Right lobe of liver (tissue), 6 donors: ENCODE measurements around the gene XPR1. TPM values are rescaled to one million over a fixed set of nuclear protein-coding genes. Genes with fewer than 3 reads are reported as not detected.
"Not testable (repeated sequence)": the region's sequence is repeated elsewhere in the genome, so short reads cannot be mapped to it uniquely, and the experiment has no call there.

Source experiments
- ATAC-seq, 4 donors: fragments of 200-7000 bp; cut with Tn5 transposase; one replicate each; pipeline ENCODE4 v1.9.1; 2020; ENCODE audit warnings: mild to moderate bottlenecking in 4 of 4, moderate library complexity in 4 of 4
- DNase-seq, 3 donors: peaks; one replicate each; pipeline ENCODE4 v3.0.0-alpha.2; 2020
- H3K27ac ChIP-seq, 3 donors: fragments of 200-600 bp; one replicate each; pipeline ENCODE4 v1.8.0; 2022
- H3K27me3 ChIP-seq, 2 donors: fragments of 200-600 bp; one replicate each; pipeline ENCODE4 v1.8.0; 2022
- H3K36me3 ChIP-seq, 4 donors: fragments of 200-600 bp; sonication (generic) in 1 of 4; one replicate each; pipeline versions ENCODE4 v1.5.1 to v1.8.0; 2017 to 2022; ENCODE audit warnings: control low read depth in 1 of 4
- H3K4me1 ChIP-seq, 4 donors: fragments of 200-600 bp; sonication (generic) in 1 of 4; one replicate each; pipeline versions ENCODE4 v1.5.1 to v1.8.0; 2017 to 2022; ENCODE audit warnings: control low read depth in 1 of 4
- H3K4me3 ChIP-seq, 3 donors: fragments of 200-600 bp; one replicate each; pipeline ENCODE4 v1.8.0; 2022
- H3K9me3 ChIP-seq, 4 donors: fragments of 200-600 bp; sonication (generic) in 1 of 4; one replicate each; pipeline versions ENCODE4 v1.5.1 to v1.8.0; 2017 to 2022; ENCODE audit warnings: control low read depth in 1 of 4
- POLR2A ChIP-seq: fragments of 450-650 bp; IDR thresholded peaks from one replicate; pipeline ENCODE4 v1.6.1; 2017; ENCODE audit warnings: antibody characterized with exemption, mild to moderate bottlenecking
- WGBS: methylation state at CpG from one replicate; pipeline ENCODE4 v1.1.6; 2018; ENCODE audit warnings: low coverage, low lambda C conversion rate; ENCODE audit not compliant: insufficient coverage; ENCODE audit errors: missing lambda C conversion rate; 5-methylcytosine and 5-hydroxymethylcytosine counted together
- intact Hi-C, 2 donors: fragments of 100-400 bp; cut with DNase I; formaldehyde crosslinking; loops; one replicate each; pipeline versions ENCODE4 v1.11.2 to v1.14.1; 2022
- total RNA-seq, 6 experiments: library from RNA; depleted of rRNA in 2 of 6; stranded (reverse); fragments of >200 nt in 2 of 6; fragmentation: NEBNext Ultra II Directional in 3 of 6; extraction: Animal tissue kit (Norgen Biotek cat#: 25700) in 3 of 6; gene quantifications; one replicate each; pipeline versions ENCODE4 v1.1.0 to v1.2.4, GENCODE V29; 2016 to 2023
- TF ChIP-seq, protein P1 (sequence below), 4 donors: fragments of 200-600 bp in 3 of 4; fragments of 450-650 bp in 1 of 4; IDR thresholded peaks; one replicate each; pipeline versions ENCODE4 v1.5.1 to v1.8.0; 2016 to 2022; ENCODE audit warnings: antibody characterized with exemption in 4 of 4, mild to moderate bottlenecking in 2 of 4
- donor health status: DM: no; HTN: yes; CAD: no.
- donor health status: DM: no; HTN: no; CAD: no.
- donor health status: DM: no; HTN: no; CAD: no.
- donor health status: DM: no; HTN: yes; CAD: no.
- donor health status: DM: no; HTN: yes; CAD: no.

Gene XPR1
- total RNA-seq, 6 experiments from 2014 or later = 5.9 to 10.0 (median 9.0) TPM

DNA sequence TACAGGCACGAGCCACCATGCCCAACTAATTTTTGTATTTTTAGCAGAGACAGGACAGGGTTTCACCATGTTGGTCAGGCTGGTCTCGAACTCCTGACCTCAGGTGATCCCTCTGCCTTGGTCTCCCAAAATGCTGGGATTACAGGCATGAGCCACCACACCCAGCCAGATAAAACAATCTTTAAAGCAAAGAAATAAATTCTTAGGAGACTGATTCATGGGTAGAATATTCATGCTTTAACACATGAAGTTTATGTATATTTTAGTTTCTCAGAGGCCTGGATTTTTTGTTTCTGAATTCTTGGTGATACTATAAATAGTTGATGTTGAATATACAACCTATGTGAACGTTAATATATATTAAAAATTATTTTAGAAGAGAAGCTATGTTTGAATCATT lies 153.5 kb downstream of the XPR1 start:
- TF ChIP-seq POLR2A = no peak
- TF ChIP-seq, protein P1, sequence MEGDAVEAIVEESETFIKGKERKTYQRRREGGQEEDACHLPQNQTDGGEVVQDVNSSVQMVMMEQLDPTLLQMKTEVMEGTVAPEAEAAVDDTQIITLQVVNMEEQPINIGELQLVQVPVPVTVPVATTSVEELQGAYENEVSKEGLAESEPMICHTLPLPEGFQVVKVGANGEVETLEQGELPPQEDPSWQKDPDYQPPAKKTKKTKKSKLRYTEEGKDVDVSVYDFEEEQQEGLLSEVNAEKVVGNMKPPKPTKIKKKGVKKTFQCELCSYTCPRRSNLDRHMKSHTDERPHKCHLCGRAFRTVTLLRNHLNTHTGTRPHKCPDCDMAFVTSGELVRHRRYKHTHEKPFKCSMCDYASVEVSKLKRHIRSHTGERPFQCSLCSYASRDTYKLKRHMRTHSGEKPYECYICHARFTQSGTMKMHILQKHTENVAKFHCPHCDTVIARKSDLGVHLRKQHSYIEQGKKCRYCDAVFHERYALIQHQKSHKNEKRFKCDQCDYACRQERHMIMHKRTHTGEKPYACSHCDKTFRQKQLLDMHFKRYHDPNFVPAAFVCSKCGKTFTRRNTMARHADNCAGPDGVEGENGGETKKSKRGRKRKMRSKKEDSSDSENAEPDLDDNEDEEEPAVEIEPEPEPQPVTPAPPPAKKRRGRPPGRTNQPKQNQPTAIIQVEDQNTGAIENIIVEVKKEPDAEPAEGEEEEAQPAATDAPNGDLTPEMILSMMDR (IDR thresholded peaks at IDR 0.05) = no peak
- H3K27me3 ChIP-seq = no peaks in the 10 kb centered on the region
- no peak overlapping the region for H3K4me3 ChIP-seq
- DNase-seq = no peak
- intact Hi-C loops = no loop called here
- H3K27ac ChIP-seq = no peak overlapping the region
- H3K4me1 ChIP-seq = peaks cover 0 to 8% (median 0%) of the 10 kb centered on the region in 4 donors
- no peaks in the 10 kb centered on the region for H3K36me3 ChIP-seq
- H3K9me3 ChIP-seq = no peaks in the 10 kb centered on the region
- 87% methylated on average over 3 of the region's 3 CpGs for WGBS
- ATAC-seq = no peak

DNA sequence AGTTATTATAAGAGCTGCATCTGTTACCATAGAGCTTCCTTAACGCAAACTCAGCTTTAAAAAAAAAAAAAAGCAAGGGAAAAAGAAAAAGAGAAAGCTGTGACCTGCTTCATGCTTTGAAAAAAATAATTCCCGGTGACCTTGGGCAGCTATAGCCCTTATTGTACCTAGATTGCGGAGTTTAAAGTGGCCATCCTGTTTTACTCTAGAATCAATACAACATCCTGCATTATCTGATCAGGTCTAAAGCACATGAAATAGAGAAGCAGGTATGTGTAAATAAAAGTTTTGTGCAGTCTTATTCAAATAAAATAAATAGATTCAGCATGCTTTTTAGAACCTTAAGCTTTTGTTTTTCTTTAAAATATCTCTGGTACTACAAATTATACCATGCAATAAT lies 154.1 kb downstream of the XPR1 start:
- H3K27ac ChIP-seq = no peak overlapping the region
- H3K27me3 ChIP-seq = no peaks in the 10 kb centered on the region
- H3K4me3 ChIP-seq = no peak overlapping the region
- no peaks in the 10 kb centered on the region for H3K36me3 ChIP-seq
- no peaks in the 10 kb centered on the region for H3K9me3 ChIP-seq
- ATAC-seq (peak; percentile 37 to 82 (median 53)), DNase-seq (no peak)
- intact Hi-C loops = no loop called here
- peaks cover 0 to 8% (median 0%) of the 10 kb centered on the region in 4 donors for H3K4me1 ChIP-seq
- TF ChIP-seq POLR2A = no peak
- TF ChIP-seq, protein P1 (IDR thresholded peaks at IDR 0.05) = no peak
- 37% methylated on average over 3 of the region's 3 CpGs for WGBS

DNA sequence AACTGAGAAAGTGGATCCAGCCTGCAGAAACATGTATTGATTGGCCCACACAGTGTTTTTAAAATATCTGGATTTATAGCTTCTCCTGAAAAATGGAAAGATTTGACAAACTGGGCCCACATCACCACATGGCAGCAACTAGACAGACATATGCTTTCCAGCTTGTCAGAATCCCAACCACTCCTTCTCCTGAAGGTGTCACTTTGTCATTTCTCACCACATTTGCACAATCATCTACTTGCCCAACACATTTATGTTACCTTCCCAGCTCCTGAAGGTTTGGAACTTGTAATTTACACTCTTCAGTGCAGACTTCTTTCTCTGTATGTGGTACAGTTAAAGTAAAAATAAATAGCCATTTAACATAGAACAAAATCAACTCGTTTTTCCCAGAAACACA lies 154.8 kb downstream of the XPR1 start:
- Histone ChIP-seq H3K4me3 (no peak overlapping the region), H3K9me3 (no peaks in the 10 kb centered on the region), H3K36me3 (no peaks in the 10 kb centered on the region), H3K4me1 (peaks cover 0 to 8% (median 0%) of the 10 kb centered on the region in 4 donors), H3K27ac (no peak overlapping the region), H3K27me3 (no peaks in the 10 kb centered on the region)
- intact Hi-C loops = no loop called here
- ATAC-seq (peak in 1 of 4 donors; percentile 44), DNase-seq (no peak)
- TF ChIP-seq, protein P1 (IDR thresholded peaks at IDR 0.05) = no peak
- TF ChIP-seq POLR2A = no peak
- 67% methylated on average over 1 of the region's 1 CpG for WGBS

DNA sequence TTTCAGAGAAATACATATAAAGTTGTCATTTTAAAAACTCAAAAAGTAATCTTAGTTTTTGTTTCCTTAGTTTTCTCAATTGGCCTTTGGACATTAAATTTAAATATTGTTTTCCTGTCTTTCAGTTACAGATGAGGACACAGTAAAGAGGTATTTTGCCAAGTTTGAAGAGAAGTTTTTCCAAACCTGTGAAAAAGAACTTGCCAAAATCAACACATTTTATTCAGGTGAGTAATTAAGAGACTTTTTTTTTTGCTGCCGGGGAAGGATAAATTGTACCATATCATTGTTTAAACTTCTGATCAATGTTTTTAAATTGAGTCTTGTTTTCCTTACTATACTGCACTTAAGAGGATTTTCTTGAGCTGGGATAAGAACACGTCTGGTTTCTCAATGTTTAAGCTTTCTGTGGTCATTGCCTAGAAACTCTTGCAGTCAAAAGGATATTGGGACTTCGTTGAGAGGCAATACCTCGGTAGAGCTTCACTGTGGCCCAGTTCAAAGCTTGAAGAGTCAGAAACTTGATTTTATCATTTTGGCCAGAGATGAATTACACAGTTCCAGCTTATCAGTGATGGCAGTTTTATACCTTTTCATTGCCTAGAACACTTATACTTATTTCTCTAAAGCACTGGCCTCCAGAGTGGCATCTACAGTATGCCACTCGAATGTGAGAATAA lies 155.9 kb downstream of the XPR1 start:
- Histone ChIP-seq H3K27me3 (no peaks in the 10 kb centered on the region), H3K9me3 (no peaks in the 10 kb centered on the region), H3K27ac (no peak overlapping the region), H3K4me3 (no peak overlapping the region), H3K4me1 (peaks cover 0 to 8% (median 0%) of the 10 kb centered on the region in 4 donors), H3K36me3 (no peaks in the 10 kb centered on the region)
- 76% methylated on average over 5 of the region's 5 CpGs for WGBS
- DNase-seq (no peak), ATAC-seq (peak in 1 of 4 donors; percentile 53)
- TF ChIP-seq, protein P1 (IDR thresholded peaks at IDR 0.05) = no peak
- TF ChIP-seq POLR2A = no peak
- intact Hi-C loops = no loop called here

DNA sequence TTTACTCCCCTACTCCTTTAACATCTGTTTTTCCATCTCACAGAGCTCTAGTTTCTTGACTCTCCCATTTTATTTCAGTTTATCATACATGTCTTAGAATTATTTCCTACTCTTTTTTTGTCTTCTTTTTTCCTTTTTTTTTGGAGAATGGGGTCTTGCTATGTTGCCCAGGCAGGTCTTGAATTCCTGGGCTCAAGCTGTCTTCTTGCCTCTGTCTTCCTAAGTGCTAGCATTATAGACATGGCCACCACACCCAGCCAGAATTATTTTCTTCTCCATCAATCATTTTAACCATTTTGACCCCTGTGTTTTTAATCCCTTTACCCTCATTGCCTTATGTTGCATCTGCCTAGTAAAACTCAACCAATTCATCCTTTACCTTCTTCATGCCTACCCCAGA lies 157.6 kb downstream of the XPR1 start:
- Histone ChIP-seq H3K27ac (no peak overlapping the region), H3K36me3 (no peaks in the 10 kb centered on the region), H3K4me1 (peaks cover 0 to 8% (median 0%) of the 10 kb centered on the region in 4 donors), H3K9me3 (no peaks in the 10 kb centered on the region), H3K4me3 (no peak overlapping the region), H3K27me3 (no peaks in the 10 kb centered on the region)
- no peak for TF ChIP-seq POLR2A
- TF ChIP-seq, protein P1 (IDR thresholded peaks at IDR 0.05) = no peak
- DNase-seq = no peak
- intact Hi-C loops = no loop called here
- no peak for ATAC-seq

DNA sequence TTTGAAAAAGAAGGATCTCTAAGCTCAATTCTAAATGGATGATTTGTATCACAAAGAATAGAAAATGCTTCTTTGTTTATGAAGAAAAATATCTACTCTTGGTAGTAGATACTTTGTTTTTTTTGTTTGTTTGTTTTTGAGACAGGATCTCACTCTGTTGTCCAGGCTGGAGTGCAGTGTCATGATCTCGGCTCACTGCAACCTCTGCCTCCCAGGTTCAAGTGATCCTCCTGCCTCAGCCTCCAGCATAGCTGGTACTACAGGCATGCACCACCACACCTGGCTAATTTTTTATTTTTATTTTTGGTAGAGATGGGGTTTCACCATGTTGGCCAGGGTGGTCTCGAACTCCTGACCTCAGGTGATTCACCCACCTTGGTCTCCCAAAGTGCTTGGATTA lies 159.3 kb downstream of the XPR1 start:
- 100% methylated on average over 1 of the region's 2 CpGs for WGBS
- H3K4me1 ChIP-seq, H3K27ac ChIP-seq, H3K27me3 ChIP-seq, ATAC-seq, H3K4me3 ChIP-seq, H3K9me3 ChIP-seq, H3K36me3 ChIP-seq, intact Hi-C loops, DNase-seq: not testable (repeated sequence)
